Renal cortex interstitium (tissue), 15 donors: Measurements from ENCODE around the gene CD274. TPM values are rescaled to one million over a fixed set of nuclear protein-coding genes. Genes with fewer than 3 reads are reported as not detected.
"Not testable (repeated sequence)": the region's sequence is repeated elsewhere in the genome, so short reads cannot be mapped to it uniquely, and the experiment has no call there.

Source experiments
- DNase-seq, 11 donors: peaks; one replicate each; pipeline ENCODE4 v3.0.0-alpha.2; 2013; ENCODE audit warnings: low read depth in 9 of 11, low spot score in 4 of 11; ENCODE audit errors: extremely low read depth in 1 of 11
- long read RNA-seq, 16 experiments: transcript quantifications; one replicate each; lab custom pipeline, GENCODE V29; 2026
- polyA plus RNA-seq, 3 donors: library from polyadenylated mRNA; unstranded; fragments of 120-200 nt; gene quantifications; one replicate each; pipeline ENCODE4 v1.2.1, GENCODE V29; 2013; ENCODE audit not compliant: insufficient read length in 3 of 3

The CD274 gene
- 1 to 10 TPM in 1 of 3 donors, under 1 TPM in 2; 0.50 to 1.2 (median 0.80) TPM for polyA plus RNA-seq
- long read RNA-seq, donor 1, result 0 reads
- long read RNA-seq, donor 2, result 0 reads
- long read RNA-seq, donor 3, result 0 reads
- long read RNA-seq, donor 4, result 0 reads
- long read RNA-seq, donor 5, result 0 reads
- long read RNA-seq, donor 6, partial matches to known transcripts, result 0 of 1 reads
- long read RNA-seq, donor 6, other reads (novel, unspliced or antisense), result 0 of 1 reads
- long read RNA-seq, donor 7, result 0 reads
- long read RNA-seq, donor 8, result 0 reads
- long read RNA-seq, donor 9, result 0 reads
- long read RNA-seq, donor 10, result 0 reads
- long read RNA-seq, donor 11, result 0 reads
- long read RNA-seq, donor 12, result 0 reads
- long read RNA-seq, donor 13, result 0 reads
- long read RNA-seq, donor 14, result 0 reads
- long read RNA-seq, donor 15, result 0 reads
- long read RNA-seq, donor 16, result 0 reads

DNA sequence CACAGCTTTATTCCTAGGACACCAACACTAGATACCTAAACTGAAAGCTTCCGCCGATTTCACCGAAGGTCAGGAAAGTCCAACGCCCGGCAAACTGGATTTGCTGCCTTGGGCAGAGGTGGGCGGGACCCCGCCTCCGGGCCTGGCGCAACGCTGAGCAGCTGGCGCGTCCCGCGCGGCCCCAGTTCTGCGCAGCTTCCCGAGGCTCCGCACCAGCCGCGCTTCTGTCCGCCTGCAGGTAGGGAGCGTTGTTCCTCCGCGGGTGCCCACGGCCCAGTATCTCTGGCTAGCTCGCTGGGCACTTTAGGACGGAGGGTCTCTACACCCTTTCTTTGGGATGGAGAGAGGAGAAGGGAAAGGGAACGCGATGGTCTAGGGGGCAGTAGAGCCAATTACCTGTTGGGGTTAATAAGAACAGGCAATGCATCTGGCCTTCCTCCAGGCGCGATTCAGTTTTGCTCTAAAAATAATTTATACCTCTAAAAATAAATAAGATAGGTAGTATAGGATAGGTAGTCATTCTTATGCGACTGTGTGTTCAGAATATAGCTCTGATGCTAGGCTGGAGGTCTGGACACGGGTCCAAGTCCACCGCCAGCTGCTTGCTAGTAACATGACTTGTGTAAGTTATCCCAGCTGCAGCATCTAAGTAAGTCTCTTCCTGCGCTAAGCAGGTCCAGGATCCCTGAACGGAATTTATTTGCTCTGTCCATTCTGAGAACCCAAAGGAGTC is at the start of gene CD274:
CD274 (plus strand) TSS at position 184 of the 733 bp plus-strand sequence. CDS start 5,572 bp downstream, outside the sequence.
- peak in 9 of 11 donors; percentile 50 to 68 (median 64) for DNase-seq

- no peak for DNase-seq
Observed at GRCh38 chr9:5402217-5402616, 48.1 kb upstream of the CD274 start.

DNA sequence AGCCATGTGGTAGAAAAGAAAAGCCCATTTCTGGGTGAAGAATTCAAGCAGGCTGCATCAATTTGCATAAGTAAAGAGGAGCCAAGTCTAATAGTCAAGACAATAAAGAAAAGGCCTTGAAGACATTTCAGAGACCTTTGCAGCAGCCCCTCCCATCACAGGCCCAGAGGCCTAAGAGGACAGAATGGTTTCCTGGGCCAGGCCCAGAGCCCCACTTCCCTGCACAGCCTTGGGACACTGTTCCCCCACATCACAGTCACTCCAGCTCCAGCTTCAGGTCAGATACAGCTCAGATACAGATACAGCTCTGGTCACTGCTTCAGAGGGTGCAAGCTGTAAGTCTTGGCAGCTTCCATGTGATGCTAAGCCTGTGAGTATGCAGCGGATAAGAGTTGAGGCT is 41.7 kb upstream of the CD274 start:
- DNase-seq, result no peak

DNA sequence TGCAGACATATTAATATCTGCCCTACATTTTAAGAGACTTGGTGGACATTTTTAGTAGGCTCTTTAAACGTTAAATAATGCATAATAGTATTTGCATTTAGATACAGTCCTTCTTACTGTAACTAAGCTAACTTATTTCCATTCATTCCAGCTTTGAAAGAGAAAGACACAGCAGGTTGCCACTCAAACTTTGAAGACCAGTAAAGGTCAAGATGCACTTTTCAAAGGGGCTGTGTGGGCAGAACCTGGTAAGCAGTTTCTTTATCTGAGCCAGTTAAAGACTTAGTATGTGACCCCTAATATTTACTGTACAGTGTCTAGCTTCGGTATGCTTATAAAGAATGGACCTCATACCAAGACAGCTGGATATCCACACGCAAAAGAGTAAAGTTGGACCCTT is 33.4 kb upstream of the CD274 start:
- no peak for DNase-seq

GRCh38 chr9:5418481-5418880 is 31.9 kb upstream of the CD274 start:
- DNase-seq, result no peak

DNA sequence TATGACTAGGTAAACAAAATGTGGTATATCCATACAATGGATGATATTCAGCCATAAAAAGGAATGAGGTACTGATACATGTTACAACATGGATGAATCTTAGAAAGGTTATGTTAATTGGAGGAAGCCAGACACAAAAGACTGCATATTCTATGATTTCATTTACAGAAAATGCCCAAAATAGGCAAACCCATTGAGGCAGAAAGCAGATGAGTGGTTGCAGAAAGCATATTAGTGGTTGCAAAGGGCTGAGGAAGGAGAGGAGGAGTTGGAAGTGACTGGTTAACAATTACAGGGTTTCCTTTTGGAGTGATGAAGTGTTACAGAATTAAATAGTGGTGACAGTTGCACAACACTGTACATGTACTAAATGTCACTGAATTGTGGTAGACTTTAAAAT is 30.4 kb upstream of the CD274 start:
- DNase-seq, result no peak

- DNase-seq, result no peak
Observed at GRCh38 chr9:5421163-5421562, 29.2 kb upstream of the CD274 start.

DNA sequence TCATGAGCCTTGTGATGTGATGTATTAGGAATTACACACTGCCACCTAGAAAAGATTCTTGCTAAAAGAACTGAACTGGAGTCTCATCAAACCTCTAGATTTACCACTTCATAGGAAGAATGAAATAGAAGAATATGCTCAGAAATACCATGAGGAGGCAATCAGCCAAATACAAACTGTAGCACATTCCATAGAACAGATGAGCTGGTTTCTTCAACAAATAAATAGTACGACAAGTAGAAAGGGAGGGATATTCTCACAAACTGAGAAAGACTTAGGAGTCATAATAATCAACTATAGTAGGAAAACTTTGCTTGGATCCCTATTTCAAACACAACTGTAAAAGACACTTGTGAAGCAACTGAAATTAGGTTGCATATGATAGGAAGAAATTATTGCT is 28.1 kb upstream of the CD274 start:
- no peak for DNase-seq

GRCh38 chr9:5425006-5425628 is 25.2 kb upstream of the CD274 start:
- DNase-seq, result no peak

DNA sequence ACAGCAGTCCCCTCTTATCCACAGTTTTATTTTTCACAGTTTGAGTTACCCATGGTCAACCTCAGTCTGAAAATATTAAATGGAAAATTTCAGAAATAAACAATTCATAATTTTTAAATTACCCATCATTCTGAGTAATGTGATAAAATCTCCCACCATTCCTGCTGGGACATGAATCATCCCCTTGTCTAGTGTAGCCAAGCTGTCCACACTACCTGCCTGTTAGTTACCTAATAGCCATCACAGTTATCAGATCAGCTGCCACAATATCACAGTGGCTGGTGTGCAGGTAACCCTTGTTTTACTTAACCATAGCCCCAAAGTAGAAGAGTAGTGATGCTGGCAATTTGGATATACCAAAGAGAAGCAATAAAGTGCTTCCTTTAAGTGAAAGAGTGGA is 23.3 kb upstream of the CD274 start:
- no peak for DNase-seq

DNA sequence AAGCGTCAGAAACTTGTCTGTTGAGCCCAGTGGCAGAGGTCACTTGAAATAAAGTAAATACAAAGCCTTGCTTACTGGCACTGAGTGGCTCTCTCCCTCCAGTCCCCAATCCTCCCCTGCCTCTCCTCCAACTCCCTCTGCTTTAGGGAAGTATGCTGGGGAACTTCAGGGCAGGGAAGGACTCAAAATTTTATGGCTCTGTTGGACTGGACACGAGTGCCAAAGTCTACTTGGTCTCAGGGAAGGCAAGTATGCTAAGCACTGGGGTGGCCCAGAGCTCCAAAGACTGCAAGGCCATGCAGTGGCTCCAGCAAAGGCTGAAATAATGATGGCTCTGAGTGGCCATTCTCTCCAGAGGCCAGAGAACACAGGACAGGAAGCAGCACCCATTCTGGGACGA is 22.2 kb upstream of the CD274 start:
- no peak for DNase-seq

DNA sequence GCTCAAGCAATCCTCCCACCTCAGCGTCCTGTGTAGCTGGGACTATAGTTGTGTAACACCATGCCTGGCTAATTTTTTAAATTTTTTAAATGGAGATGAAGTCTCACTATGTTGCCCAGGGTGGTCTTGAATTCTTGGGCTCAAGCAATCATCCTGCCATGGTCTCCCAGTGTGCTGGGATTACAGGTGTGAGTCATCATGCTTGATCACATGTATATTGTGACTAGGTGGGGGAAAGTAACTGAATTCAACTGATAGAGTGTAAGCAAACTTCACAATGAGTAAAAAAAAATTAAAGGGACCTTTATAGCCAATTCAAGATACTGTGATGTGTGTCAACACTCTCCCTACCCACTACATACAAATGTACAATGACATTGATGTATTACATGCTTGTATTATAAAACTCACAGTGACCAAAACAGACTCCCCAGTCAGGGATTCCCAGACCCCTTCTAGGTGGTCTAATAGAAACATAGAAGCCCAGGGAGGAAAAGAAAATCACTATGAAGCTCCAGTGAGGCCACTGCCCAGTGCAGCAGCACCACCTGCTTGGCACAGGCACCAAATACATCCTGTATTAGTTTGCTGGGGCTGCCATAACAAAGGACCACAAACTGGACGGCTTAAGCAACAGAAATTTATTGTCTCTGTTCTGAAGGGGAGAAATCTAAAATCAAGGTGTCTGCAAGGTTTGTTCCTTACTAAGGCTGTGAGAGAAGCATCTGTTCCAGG is 21.4 kb upstream of the CD274 start:
- no peak for DNase-seq

GRCh38 chr9:5429873-5430564 is 20.3 kb upstream of the CD274 start:
- no peak for DNase-seq

- no peak for DNase-seq
Observed at GRCh38 chr9:5430912-5431311, 19.4 kb upstream of the CD274 start.

DNA sequence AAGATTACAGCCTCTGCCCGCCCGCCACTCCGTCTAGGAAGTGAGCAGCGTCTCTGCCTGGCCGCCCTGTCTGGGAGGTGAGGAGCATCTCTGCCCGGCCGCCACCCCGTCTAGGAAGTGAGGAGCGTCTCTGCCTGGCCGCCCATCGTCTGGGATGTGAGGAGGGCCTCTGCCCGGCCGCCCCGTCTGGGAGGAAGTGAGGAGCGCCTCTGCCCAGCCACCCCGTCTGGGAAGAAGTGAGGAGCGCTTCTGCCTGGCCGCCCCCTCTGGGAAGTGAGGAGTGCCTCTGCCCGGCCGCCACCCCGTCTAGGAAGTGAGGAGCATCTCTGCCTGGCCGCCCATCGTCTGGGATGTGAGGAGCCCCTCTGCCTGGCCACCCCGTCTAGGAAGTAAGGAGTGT is 17.5 kb upstream of the CD274 start:
- not testable (repeated sequence) for DNase-seq

DNA sequence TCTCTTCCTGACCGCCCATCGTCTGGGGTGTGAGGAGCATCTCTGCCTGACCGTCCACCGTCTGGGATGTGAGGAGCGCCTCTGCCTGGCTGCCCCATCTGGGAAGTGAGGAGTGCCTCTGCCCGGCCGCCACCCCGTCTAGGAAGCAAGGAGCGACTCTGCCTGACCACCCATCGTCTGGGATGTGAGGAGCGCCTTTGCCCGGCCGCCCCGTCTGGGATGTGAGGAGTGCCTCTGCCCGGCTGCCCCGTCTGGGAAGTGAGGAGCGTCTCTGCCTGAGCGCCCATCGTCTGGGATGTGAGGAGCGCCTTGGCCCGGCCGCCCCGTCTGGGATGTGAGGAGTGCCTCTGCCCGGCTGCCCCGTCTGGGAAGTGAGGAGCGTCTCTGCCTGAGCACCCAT is 17.0 kb upstream of the CD274 start:
- DNase-seq, result not testable (repeated sequence)

- not testable (repeated sequence) for DNase-seq
Observed at GRCh38 chr9:5433841-5434810, 16.2 kb upstream of the CD274 start.

DNA sequence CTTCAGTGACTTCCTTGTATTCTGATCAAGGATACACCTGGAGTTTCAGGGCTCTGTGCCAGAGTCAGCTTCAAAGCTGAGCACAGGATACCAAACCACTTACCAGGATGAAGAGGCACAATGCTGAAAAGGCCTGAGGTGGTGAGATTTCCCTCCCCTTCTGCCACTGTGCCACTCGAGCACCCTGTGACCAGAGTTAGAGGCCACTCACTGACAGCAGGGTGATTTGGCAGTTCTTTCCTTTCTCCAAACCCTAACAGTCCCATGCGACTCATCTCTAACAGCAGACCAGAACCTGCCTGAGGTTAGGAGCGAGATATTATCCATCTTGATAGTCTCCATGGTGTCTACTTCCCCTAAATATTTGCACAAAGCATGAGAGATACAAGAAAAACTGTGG is 14.4 kb upstream of the CD274 start:
- no peak for DNase-seq
